ENCODE measurements around the gene GALNT10.
A peak's percentile ranks its signal among the peaks of the same experiment; 100 is the strongest.

The GALNT10 gene

GRCh38 chr5:154370119-154370518 lies 179.6 kb downstream of the GALNT10 start:
- no peak overlapping the region for H3K4me3 Mint-ChIP-seq
- ATAC-seq, result no peak
- no peaks in the 10 kb centered on the region for H3K9me3 Mint-ChIP-seq
- no peaks in the 10 kb centered on the region for H3K4me1 Mint-ChIP-seq
- no peaks in the 10 kb centered on the region for H3K27me3 Mint-ChIP-seq
- H3K36me3 Mint-ChIP-seq (ENCODE audit: low read depth), result peaks cover 2% of the 10 kb centered on the region
- DNase-seq, result no peak
- H3K27ac Mint-ChIP-seq, result no peak overlapping the region

DNA sequence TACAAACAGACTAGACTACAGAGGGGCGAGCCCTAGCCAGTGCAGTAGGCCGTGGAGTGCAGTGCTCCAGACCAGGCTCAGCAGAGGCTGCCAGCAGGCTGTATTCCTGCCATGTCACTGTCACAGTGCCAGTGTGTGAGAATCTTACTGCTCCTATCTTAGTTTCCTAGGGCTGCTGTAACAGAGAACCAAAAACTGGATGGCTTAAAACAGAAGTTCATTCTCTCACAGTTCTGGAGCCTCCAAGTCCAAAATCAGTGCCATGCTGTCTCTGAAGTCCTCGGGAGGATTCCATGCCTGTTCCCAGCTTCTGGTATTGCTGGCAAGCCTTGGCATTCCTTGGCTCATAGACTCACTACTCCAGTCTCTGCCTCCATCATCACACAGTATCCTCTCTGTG lies 180.3 kb downstream of the GALNT10 start:
- DNase-seq, result no peak
- Mint-ChIP-seq H3K27me3 (no peaks in the 10 kb centered on the region), H3K27ac (no peak overlapping the region), H3K4me3 (no peak overlapping the region), H3K36me3 (ENCODE audit: low read depth) (peaks cover 2% of the 10 kb centered on the region), H3K4me1 (no peaks in the 10 kb centered on the region), H3K9me3 (no peaks in the 10 kb centered on the region)
- no peak for ATAC-seq

- Mint-ChIP-seq H3K27ac (no peak overlapping the region), H3K36me3 (ENCODE audit: low read depth) (peaks cover 2% of the 10 kb centered on the region)
Observed at GRCh38 chr5:154371687-154372086, 181.2 kb downstream of the GALNT10 start.

DNA sequence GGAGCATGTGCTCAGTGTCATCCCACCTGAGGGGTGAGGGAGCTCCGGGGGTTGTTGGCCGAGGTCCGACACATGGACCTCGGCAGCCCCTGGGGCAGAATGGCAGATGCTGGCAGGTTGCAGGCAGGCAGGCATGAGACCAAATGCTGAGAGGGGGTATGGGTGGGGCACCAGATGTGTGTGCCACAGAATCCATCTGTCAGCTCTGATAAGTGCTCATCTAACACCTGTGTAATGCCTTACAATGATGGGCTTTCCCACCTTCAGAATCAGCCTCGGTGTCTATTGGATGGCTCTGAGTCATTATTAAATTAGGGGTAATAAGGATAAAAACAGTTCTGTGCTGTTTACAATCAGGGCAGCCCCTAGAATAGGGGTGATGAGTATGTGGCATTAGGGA lies 182.1 kb downstream of the GALNT10 start:
- H3K4me3 Mint-ChIP-seq, result no peak overlapping the region
- no peaks in the 10 kb centered on the region for H3K4me1 Mint-ChIP-seq
- no peak overlapping the region for H3K27ac Mint-ChIP-seq
- H3K36me3 Mint-ChIP-seq (ENCODE audit: low read depth), result peaks cover 2% of the 10 kb centered on the region
- ATAC-seq (no peak), DNase-seq (no peak)
- H3K27me3 Mint-ChIP-seq, result no peaks in the 10 kb centered on the region
- no peaks in the 10 kb centered on the region for H3K9me3 Mint-ChIP-seq

More at GRCh38 chr5:154371687-154372086, 181.2 kb downstream of the GALNT10 start:
- ATAC-seq (no peak), DNase-seq (no peak)
- H3K27me3 Mint-ChIP-seq, result no peaks in the 10 kb centered on the region
- H3K4me3 Mint-ChIP-seq, result no peak overlapping the region
- no peaks in the 10 kb centered on the region for H3K4me1 Mint-ChIP-seq
- H3K9me3 Mint-ChIP-seq, result no peaks in the 10 kb centered on the region

GRCh38 chr5:154373326-154373725 lies 182.8 kb downstream of the GALNT10 start:
- Mint-ChIP-seq H3K4me3 (no peak overlapping the region), H3K4me1 (no peaks in the 10 kb centered on the region), H3K27ac (no peak overlapping the region), H3K9me3 (no peaks in the 10 kb centered on the region), H3K36me3 (ENCODE audit: low read depth) (peaks cover 4% of the 10 kb centered on the region), H3K27me3 (no peaks in the 10 kb centered on the region)
- ATAC-seq (no peak), DNase-seq (no peak)

DNA sequence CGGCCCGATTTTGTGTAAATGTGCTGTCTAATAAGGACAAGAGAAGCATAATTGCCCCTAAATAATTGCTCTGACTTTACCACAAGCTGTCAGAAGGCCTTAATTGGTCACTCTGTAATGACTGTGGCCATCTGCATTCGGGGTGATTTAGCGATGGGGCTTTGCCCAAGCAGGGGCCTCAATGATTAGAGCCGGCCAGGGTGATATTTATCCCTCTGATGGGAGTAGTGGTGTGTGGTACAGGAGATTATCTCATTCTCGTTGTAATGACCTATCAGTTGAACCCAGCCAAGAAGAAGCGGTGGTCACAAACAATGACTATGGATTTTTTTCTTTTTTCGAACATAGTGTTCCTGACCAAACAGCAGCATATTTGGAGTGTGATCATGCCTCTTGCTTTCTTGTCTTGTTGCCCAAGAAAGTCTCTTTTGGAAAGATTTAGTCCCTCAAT lies 183.2 kb downstream of the GALNT10 start:
- Mint-ChIP-seq H3K4me1 (no peaks in the 10 kb centered on the region), H3K9me3 (no peaks in the 10 kb centered on the region), H3K36me3 (ENCODE audit: low read depth) (peaks cover 6% of the 10 kb centered on the region), H3K4me3 (no peak overlapping the region), H3K27me3 (no peaks in the 10 kb centered on the region), H3K27ac (no peak overlapping the region)
- ATAC-seq, result no peak
- DNase-seq, result no peak

DNA sequence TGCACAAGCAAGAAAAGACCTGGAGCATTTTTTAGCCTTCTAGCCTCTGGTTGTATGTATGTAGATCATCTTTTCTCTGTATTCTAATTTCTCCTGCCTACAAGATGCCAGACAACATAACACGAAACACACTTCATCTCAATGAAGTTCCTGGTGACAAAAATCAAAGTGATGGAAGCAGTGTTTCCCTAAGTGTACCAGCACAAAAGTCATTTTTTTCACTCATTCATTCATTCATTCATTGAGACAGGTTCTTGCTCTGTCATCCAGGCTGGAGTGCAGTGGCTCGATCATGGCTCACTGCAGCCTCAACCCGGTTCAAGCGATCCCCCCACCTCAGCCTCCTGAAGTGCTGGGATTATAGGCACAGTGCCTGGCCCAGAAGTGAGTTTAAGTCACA lies 183.7 kb downstream of the GALNT10 start:
- H3K4me1 Mint-ChIP-seq, result no peaks in the 10 kb centered on the region
- DNase-seq (no peak), ATAC-seq (no peak)
- peaks cover 6% of the 10 kb centered on the region for H3K36me3 Mint-ChIP-seq (ENCODE audit: low read depth)
- H3K27ac Mint-ChIP-seq, result no peak overlapping the region
- H3K4me3 Mint-ChIP-seq, result no peak overlapping the region
- no peaks in the 10 kb centered on the region for H3K9me3 Mint-ChIP-seq
- no peaks in the 10 kb centered on the region for H3K27me3 Mint-ChIP-seq

- Mint-ChIP-seq H3K4me1 (no peaks in the 10 kb centered on the region), H3K4me3 (no peak overlapping the region), H3K27ac (no peak overlapping the region), H3K27me3 (no peaks in the 10 kb centered on the region), H3K9me3 (no peaks in the 10 kb centered on the region), H3K36me3 (ENCODE audit: low read depth) (peaks cover 4% of the 10 kb centered on the region)
- DNase-seq, result no peak
- ATAC-seq, result no peak
Observed at GRCh38 chr5:154375329-154376008, 184.9 kb downstream of the GALNT10 start.

GRCh38 chr5:154376481-154376880 lies 185.9 kb downstream of the GALNT10 start:
- Mint-ChIP-seq H3K4me1 (no peaks in the 10 kb centered on the region), H3K9me3 (no peaks in the 10 kb centered on the region), H3K4me3 (no peak overlapping the region), H3K27me3 (no peaks in the 10 kb centered on the region), H3K36me3 (ENCODE audit: low read depth) (peaks cover 5% of the 10 kb centered on the region), H3K27ac (no peak overlapping the region)
- ATAC-seq (no peak), DNase-seq (no peak)

- H3K27ac Mint-ChIP-seq, result no peak overlapping the region
- no peak overlapping the region for H3K4me3 Mint-ChIP-seq
- H3K36me3 Mint-ChIP-seq (ENCODE audit: low read depth), result peaks cover 11% of the 10 kb centered on the region
- no peaks in the 10 kb centered on the region for H3K9me3 Mint-ChIP-seq
- H3K27me3 Mint-ChIP-seq, result no peaks in the 10 kb centered on the region
- H3K4me1 Mint-ChIP-seq, result no peaks in the 10 kb centered on the region
- DNase-seq (no peak), ATAC-seq (no peak)
Observed at GRCh38 chr5:154377754-154378533, 187.4 kb downstream of the GALNT10 start.

- ATAC-seq, result no peak
Observed at GRCh38 chr5:154380263-154380662, 189.7 kb downstream of the GALNT10 start.

DNA sequence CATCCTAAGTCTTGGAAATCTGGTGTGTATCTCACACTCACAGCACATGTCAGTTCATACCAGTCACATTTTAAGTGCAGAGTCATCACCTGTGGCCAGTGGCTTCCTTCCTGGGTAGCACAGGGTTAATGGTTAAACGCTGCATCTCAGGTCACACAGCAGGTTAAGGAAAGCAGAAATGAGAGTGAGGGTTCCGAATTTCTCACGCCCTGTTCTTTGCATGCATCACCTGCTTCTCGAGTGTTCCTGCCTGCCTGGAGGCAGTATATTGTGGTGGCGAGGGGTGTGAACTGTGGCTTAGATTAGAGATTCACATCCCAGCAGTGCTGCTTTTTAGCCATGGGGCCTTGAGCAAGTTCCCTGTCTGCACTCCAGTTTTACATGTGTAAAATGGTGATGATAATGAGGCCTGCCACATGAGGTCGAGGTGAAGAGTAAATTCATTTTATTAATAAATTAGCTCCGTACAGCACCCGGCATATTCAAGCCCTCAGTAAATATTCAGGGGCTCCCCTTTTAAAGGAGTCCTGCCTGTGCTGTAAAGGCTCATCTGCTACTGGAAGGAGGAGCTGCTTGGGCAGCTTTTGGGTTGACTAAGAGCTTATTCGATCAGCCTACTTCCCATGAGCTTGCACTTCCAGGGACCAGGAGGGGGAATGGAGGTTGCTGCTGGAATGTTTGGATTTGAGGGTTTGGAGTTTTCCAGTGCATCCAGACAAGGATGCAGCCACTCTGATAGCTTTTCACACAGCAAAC lies 194.1 kb downstream of the GALNT10 start:
- Mint-ChIP-seq H3K27me3 (no peaks in the 10 kb centered on the region), H3K27ac (peak overlapping the region; percentile 65), H3K4me1 (peaks cover 13% of the 10 kb centered on the region), H3K4me3 (no peak overlapping the region), H3K36me3 (ENCODE audit: low read depth) (peaks cover 20% of the 10 kb centered on the region), H3K9me3 (no peaks in the 10 kb centered on the region)
- DNase-seq (peak; percentile 18), ATAC-seq (peak; percentile 40)

More at GRCh38 chr5:154380263-154380662, 189.7 kb downstream of the GALNT10 start:
- DNase-seq, result no peak
- Mint-ChIP-seq H3K27ac (no peak overlapping the region), H3K27me3 (no peaks in the 10 kb centered on the region), H3K4me3 (no peak overlapping the region), H3K36me3 (ENCODE audit: low read depth) (peaks cover 21% of the 10 kb centered on the region), H3K9me3 (no peaks in the 10 kb centered on the region), H3K4me1 (peaks cover 9% of the 10 kb centered on the region)

GRCh38 chr5:154385236-154385512 lies 194.6 kb downstream of the GALNT10 start:
- Mint-ChIP-seq H3K4me3 (no peak overlapping the region), H3K27me3 (no peaks in the 10 kb centered on the region), H3K4me1 (peaks cover 13% of the 10 kb centered on the region), H3K36me3 (ENCODE audit: low read depth) (peaks cover 20% of the 10 kb centered on the region), H3K9me3 (no peaks in the 10 kb centered on the region), H3K27ac (no peak overlapping the region)
- peak; percentile 14 for DNase-seq
- ATAC-seq, result no peak

- Mint-ChIP-seq H3K4me1 (peaks cover 13% of the 10 kb centered on the region), H3K4me3 (no peak overlapping the region), H3K27ac (no peak overlapping the region), H3K36me3 (ENCODE audit: low read depth) (peaks cover 18% of the 10 kb centered on the region), H3K9me3 (no peaks in the 10 kb centered on the region), H3K27me3 (no peaks in the 10 kb centered on the region)
- no peak for DNase-seq
- no peak for ATAC-seq
Observed at GRCh38 chr5:154386952-154387629, 196.6 kb downstream of the GALNT10 start.
